HG02884 (cell line): ENCODE results near the gene NADSYN1.

Experiments
- ATAC-seq: cut with Tn5 transposase; IDR thresholded peaks from one replicate; pipeline ENCODE4 v1.9.1; 2021; ENCODE audit warnings: mild to moderate bottlenecking, moderate library complexity; ENCODE audit not compliant: unreplicated experiment

NADSYN1 gene

GRCh38 chr11:71433648-71434450 is 19.2 kb upstream of the NADSYN1 start:
- ATAC-seq, result no peak

GRCh38 chr11:71434576-71435130 is 18.4 kb upstream of the NADSYN1 start:
- no peak for ATAC-seq

GRCh38 chr11:71435278-71435951 is 17.6 kb upstream of the NADSYN1 start:
- no peak for ATAC-seq

- ATAC-seq, result no peak
Observed at GRCh38 chr11:71436861-71437260, 16.1 kb upstream of the NADSYN1 start.

- no peak for ATAC-seq
Observed at GRCh38 chr11:71437399-71437798, 15.6 kb upstream of the NADSYN1 start.

- ATAC-seq, result no peak
Observed at GRCh38 chr11:71437879-71438278, 15.1 kb upstream of the NADSYN1 start.

- ATAC-seq, result no peak
Observed at GRCh38 chr11:71438650-71439049, 14.4 kb upstream of the NADSYN1 start.

- ATAC-seq, result no peak
Observed at GRCh38 chr11:71440021-71440755, 12.8 kb upstream of the NADSYN1 start.

GRCh38 chr11:71441251-71441650 is 11.8 kb upstream of the NADSYN1 start:
- ATAC-seq, result no peak

GRCh38 chr11:71442123-71442522 is 10.9 kb upstream of the NADSYN1 start:
- no peak for ATAC-seq

GRCh38 chr11:71442880-71443279 is 10.1 kb upstream of the NADSYN1 start:
- no peak for ATAC-seq

GRCh38 chr11:71443736-71444445 is 9.1 kb upstream of the NADSYN1 start:
- no peak for ATAC-seq

- no peak for ATAC-seq
Observed at GRCh38 chr11:71444811-71445210, 8.2 kb upstream of the NADSYN1 start.

GRCh38 chr11:71446150-71446549 is 6.9 kb upstream of the NADSYN1 start:
- no peak for ATAC-seq

- ATAC-seq, result no peak
Observed at GRCh38 chr11:71446942-71447688, 5.9 kb upstream of the NADSYN1 start.

GRCh38 chr11:71447791-71448256 is 5.2 kb upstream of the NADSYN1 start:
- peak; percentile 19 for ATAC-seq

GRCh38 chr11:71448257-71449171 is 4.5 kb upstream of the NADSYN1 start, which contains the start of gene DHCR7:
TSS of gene DHCR7 (minus strand) at chr11:71448393. CDS start at chr11:71444952, 3,441 bp downstream.
- ATAC-seq, result peak; percentile 74

- ATAC-seq, result no peak
Observed at GRCh38 chr11:71449596-71449995, 3.4 kb upstream of the NADSYN1 start.

- ATAC-seq, result no peak
Observed at GRCh38 chr11:71450507-71450906, 2.5 kb upstream of the NADSYN1 start.
